SK-N-SH (cell line): ENCODE results near the gene LRRC56. TPM values are rescaled to one million over a fixed set of nuclear protein-coding genes. Genes with fewer than 3 reads are reported as not detected.

ENCODE experiments used
- CTCF ChIA-PET: fragments of 300-600, 350-600 bp; formaldehyde crosslinking; extraction: SDS; loops from one replicate; lab custom pipeline; 2021; lab: Yijun Ruan, JAX
- POLR2A ChIA-PET: fragments of 350-600 bp; sonication (Branson Sonifier 250); formaldehyde crosslinking; extraction: SDS; loops from one replicate; lab custom pipeline; 2020; ENCODE audit warnings: antibody characterized with exemption, inconsistent platforms; lab: Yijun Ruan, JAX
- DNase-seq: peaks from one replicate; pipeline ENCODE4 v3.0.0; 2012
- H2AFZ ChIP-seq: fragments of 200-600 bp; sonication (generic); 2 replicates; pipeline ENCODE4 v1.8.1; 2016; ENCODE audit warnings: antibody characterized with exemption, mild to moderate bottlenecking, low read depth
- H3F3A ChIP-seq: fragments of 200-600 bp; sonication (generic); replicated peaks from 2 replicates; pipeline ENCODE3; 2016; ENCODE audit warnings: antibody characterized with exemption, mild to moderate bottlenecking; ENCODE audit not compliant: insufficient read depth
- H3K27ac ChIP-seq, 2 experiments: fragments of 200-500 bp in 1 of 2; fragments of 200-600 bp in 1 of 2; sonication (Bioruptor generic) in 1 of 2; sonication (generic), shearing (Covaris generic) in 1 of 2; 2 replicates each; pipeline versions ENCODE4 v1.5.1 to v1.6.1; 2014 to 2016; ENCODE audit warnings: low read depth in 2 of 2, inconsistent platforms in 1 of 2, low read length in 1 of 2, mild to moderate bottlenecking in 1 of 2, mixed read lengths in 1 of 2
- H3K27me3 ChIP-seq: fragments of 200-600 bp; sonication (generic), shearing (Covaris generic); 2 replicates; pipeline ENCODE4 v1.6.1; 2016; ENCODE audit warnings: mixed run types; ENCODE audit not compliant: insufficient read depth
- H3K36me3 ChIP-seq, 2 experiments: fragments of 200-500 bp in 1 of 2; fragments of 200-600 bp in 1 of 2; sonication (Bioruptor generic) in 1 of 2; sonication (generic) in 1 of 2; replicated peaks in 1 of 2; 2 replicates each; pipeline versions ENCODE3 to v1.5.1; 2014 to 2016; ENCODE audit warnings: low read length in 1 of 2, mild to moderate bottlenecking in 1 of 2; ENCODE audit not compliant: insufficient read depth in 2 of 2, control insufficient read depth in 1 of 2
- H3K4me1 ChIP-seq, 2 experiments: fragments of 200-500 bp in 1 of 2; fragments of 200-600 bp in 1 of 2; sonication (Bioruptor generic) in 1 of 2; sonication (generic), shearing (Covaris generic) in 1 of 2; 2 replicates each; pipeline versions ENCODE4 v1.5.1 to v1.6.1; 2014 to 2016; ENCODE audit warnings: low read depth in 1 of 2, low read length in 1 of 2, mixed run types in 1 of 2; ENCODE audit not compliant: insufficient read depth in 2 of 2, control insufficient read depth in 1 of 2
- H3K4me2 ChIP-seq: fragments of 200-600 bp; sonication (generic), shearing (Covaris generic); 2 replicates; pipeline ENCODE4 v1.6.1; 2017; ENCODE audit warnings: mixed run types
- H3K4me3 ChIP-seq, 2 experiments: fragments of 200-500 bp in 1 of 2; fragments of 200-600 bp in 1 of 2; sonication (Bioruptor generic) in 1 of 2; sonication (generic), shearing (Covaris generic) in 1 of 2; 2 replicates each; pipeline versions ENCODE4 v1.5.1 to v1.8.1; 2014 to 2016; ENCODE audit warnings: low read depth in 2 of 2, inconsistent platforms in 1 of 2, low read length in 1 of 2, mild to moderate bottlenecking in 1 of 2, mixed read lengths in 1 of 2, moderate library complexity in 1 of 2
- H3K79me2 ChIP-seq: fragments of 200-600 bp; sonication (generic); 2 replicates; pipeline ENCODE4 v1.8.1; 2017; ENCODE audit warnings: mild to moderate bottlenecking; ENCODE audit not compliant: insufficient read depth
- H3K9ac ChIP-seq: fragments of 200-600 bp; sonication (generic); 2 replicates; pipeline ENCODE4 v1.6.1; 2017; ENCODE audit warnings: mixed run types
- H3K9me2 ChIP-seq: fragments of 200-600 bp; sonication (generic); 2 replicates; pipeline ENCODE4 v1.6.1; 2017; ENCODE audit warnings: mixed run types
- H3K9me3 ChIP-seq: fragments of 200-600 bp; sonication (generic); 2 replicates; pipeline ENCODE4 v1.6.1; 2017; ENCODE audit warnings: mixed run types, mild to moderate bottlenecking, moderate library complexity
- H4K20me1 ChIP-seq: fragments of 200-600 bp; sonication (generic); 2 replicates; pipeline ENCODE4 v1.6.1; 2017; ENCODE audit warnings: mild to moderate bottlenecking, mixed run types; ENCODE audit not compliant: insufficient read depth
- EP300 ChIP-seq, 2 experiments: IDR thresholded peaks; 2 replicates each; pipeline versions ENCODE4 v1.4.0 to v1.6.1; 2012; ENCODE audit warnings: borderline replicate concordance in 1 of 2, low read depth in 1 of 2, low read length in 1 of 2
- EZH2phosphoT487 ChIP-seq: fragments of 200-600 bp; sonication (generic); IDR thresholded peaks from 2 replicates; pipeline ENCODE4 v1.6.1; 2017; ENCODE audit warnings: low read depth, mixed run types, mild to moderate bottlenecking, antibody characterized with exemption, moderate library complexity, borderline replicate concordance
- JUND ChIP-seq: IDR thresholded peaks from 2 replicates; pipeline ENCODE4 v1.4.0; 2012
- MEF2A ChIP-seq: IDR thresholded peaks from 2 replicates; pipeline ENCODE4 v1.4.0; 2012; ENCODE audit warnings: low read depth, borderline replicate concordance
- POLR2AphosphoS5 ChIP-seq: IDR thresholded peaks from 2 replicates; pipeline ENCODE4 v1.6.1; 2012; ENCODE audit warnings: low read depth, low read length
- RAD21 ChIP-seq: IDR thresholded peaks from 2 replicates; pipeline ENCODE4 v1.6.1; 2012; ENCODE audit warnings: mild to moderate bottlenecking, low read length
- SIN3A ChIP-seq: IDR thresholded peaks from 2 replicates; pipeline ENCODE4 v1.6.1; 2012; ENCODE audit warnings: low read depth, mild to moderate bottlenecking, low read length, moderate library complexity, borderline replicate concordance
- TEAD4 ChIP-seq: IDR thresholded peaks from 2 replicates; pipeline ENCODE4 v1.4.0; 2012; ENCODE audit warnings: mild to moderate bottlenecking, borderline replicate concordance; ENCODE audit not compliant: insufficient read depth
- WGBS: methylation state at CpG from one replicate; pipeline ENCODE4 v1.1.6; 2017; ENCODE audit warnings: low lambda C conversion rate; 5-methylcytosine and 5-hydroxymethylcytosine counted together
- polyA plus RNA-seq, 3 experiments: library from polyadenylated mRNA; depleted of rRNA; stranded (reverse); fragments of >200 nt; gene quantifications; 2 replicates each; pipeline ENCODE4 v1.2.3, GENCODE V29; 2012
- TF ChIP-seq, protein P1 (sequence below): fragments of 150-350 bp; IDR thresholded peaks from 2 replicates; pipeline ENCODE4 v1.6.1; 2016; ENCODE audit warnings: mild to moderate bottlenecking, low read depth, low read length
- TF ChIP-seq, protein P2 (sequence below): IDR thresholded peaks from 2 replicates; pipeline ENCODE4 v1.4.0; 2012; ENCODE audit warnings: low read depth, borderline replicate concordance
- TF ChIP-seq, protein P3 (sequence below): IDR thresholded peaks from 2 replicates; pipeline ENCODE4 v1.4.0; 2012; ENCODE audit warnings: low read depth, borderline replicate concordance
- TF ChIP-seq, protein P4 (sequence below): IDR thresholded peaks from 2 replicates; pipeline ENCODE4; 2012

The LRRC56 gene
- polyA plus RNA-seq, 1 of the 3 experiments (the other 2 are of a cell fraction), result 1.2 TPM

DNA sequence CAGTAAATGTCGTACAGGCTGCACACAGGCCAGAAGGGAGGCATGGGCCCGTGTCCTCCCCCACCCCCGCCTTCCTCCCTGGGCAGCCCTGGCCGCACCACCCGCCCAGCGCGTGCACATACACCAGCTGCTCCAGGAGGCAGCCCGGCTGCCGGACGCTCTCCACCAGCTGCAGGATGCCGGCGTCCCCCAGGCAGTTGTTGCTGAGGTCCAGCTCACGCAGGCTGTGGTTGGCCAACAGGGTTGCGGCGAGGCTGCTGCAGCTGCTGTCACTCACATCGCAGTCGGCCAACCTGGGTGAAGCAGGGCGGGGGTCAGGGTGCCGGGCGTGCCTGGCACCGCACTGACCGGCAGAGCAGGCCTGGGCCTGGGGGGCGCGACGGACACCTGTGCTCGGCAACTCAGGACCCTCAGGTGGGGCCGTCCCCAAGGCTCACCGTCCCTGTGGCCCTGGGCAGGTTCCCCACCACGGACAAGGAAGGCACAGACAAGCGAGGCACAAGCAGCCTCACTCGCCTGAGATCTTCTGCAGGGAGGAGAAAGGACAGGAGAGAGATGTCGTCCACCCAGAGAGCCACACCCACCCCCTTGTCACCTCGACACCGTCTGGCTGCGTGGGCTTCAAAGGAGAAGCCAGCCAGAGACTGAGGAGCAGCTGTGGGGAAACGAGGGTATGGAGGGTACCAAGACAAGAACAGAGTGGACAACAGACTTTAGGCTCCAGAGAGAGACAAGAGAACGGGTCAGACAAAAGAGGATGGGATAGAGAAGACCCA, 42.4 kb upstream of the LRRC56 start:
- DNase-seq, result peak; percentile 44
- H3F3A ChIP-seq, result peaks cover 5% of the 10 kb centered on the region
- 98% methylated on average over 25 of the region's 37 CpGs for WGBS
- H3K36me3 ChIP-seq, result peaks cover 16 to 67% of the 10 kb centered on the region in 2 experiments
- TF ChIP-seq RAD21 (no peak), JUND (no peak), EP300 (IDR thresholded peaks at IDR 0.05; ENCODE audit: borderline replicate concordance in 1 of 2, low read depth in 1 of 2, low read length in 1 of 2) (no peak), TEAD4 (no peak), POLR2AphosphoS5 (no peak)
- TF ChIP-seq, protein P1, sequence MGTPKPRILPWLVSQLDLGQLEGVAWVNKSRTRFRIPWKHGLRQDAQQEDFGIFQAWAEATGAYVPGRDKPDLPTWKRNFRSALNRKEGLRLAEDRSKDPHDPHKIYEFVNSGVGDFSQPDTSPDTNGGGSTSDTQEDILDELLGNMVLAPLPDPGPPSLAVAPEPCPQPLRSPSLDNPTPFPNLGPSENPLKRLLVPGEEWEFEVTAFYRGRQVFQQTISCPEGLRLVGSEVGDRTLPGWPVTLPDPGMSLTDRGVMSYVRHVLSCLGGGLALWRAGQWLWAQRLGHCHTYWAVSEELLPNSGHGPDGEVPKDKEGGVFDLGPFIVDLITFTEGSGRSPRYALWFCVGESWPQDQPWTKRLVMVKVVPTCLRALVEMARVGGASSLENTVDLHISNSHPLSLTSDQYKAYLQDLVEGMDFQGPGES, result no peak
- TF ChIP-seq, protein P2, sequence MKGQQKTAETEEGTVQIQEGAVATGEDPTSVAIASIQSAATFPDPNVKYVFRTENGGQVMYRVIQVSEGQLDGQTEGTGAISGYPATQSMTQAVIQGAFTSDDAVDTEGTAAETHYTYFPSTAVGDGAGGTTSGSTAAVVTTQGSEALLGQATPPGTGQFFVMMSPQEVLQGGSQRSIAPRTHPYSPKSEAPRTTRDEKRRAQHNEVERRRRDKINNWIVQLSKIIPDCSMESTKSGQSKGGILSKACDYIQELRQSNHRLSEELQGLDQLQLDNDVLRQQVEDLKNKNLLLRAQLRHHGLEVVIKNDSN, result no peak
- H3K4me2 ChIP-seq, result no peak overlapping the region
- no peaks in the 10 kb centered on the region; a peak in 1 of 4 replicates for H3K4me1 ChIP-seq
- no peak overlapping the region for H3K4me3 ChIP-seq
- no peaks in the 10 kb centered on the region for H3K9me3 ChIP-seq
- H4K20me1 ChIP-seq, result no peaks in the 10 kb centered on the region
- no peaks in the 10 kb centered on the region for H3K27me3 ChIP-seq
- H3K9me2 ChIP-seq, result no peaks in the 10 kb centered on the region
- H3K79me2 ChIP-seq, result 0 out of 2 replicates have a peak, but pooled peaks cover 3% of the 10 kb centered on the region
- H3K27ac ChIP-seq, result no peak overlapping the region; a peak in 1 of 4 replicates
- CTCF ChIA-PET, result no interaction called here
- H2AFZ ChIP-seq, result no peak overlapping the region
- POLR2A ChIA-PET, result no interaction called here
- no peak overlapping the region for H3K9ac ChIP-seq

DNA sequence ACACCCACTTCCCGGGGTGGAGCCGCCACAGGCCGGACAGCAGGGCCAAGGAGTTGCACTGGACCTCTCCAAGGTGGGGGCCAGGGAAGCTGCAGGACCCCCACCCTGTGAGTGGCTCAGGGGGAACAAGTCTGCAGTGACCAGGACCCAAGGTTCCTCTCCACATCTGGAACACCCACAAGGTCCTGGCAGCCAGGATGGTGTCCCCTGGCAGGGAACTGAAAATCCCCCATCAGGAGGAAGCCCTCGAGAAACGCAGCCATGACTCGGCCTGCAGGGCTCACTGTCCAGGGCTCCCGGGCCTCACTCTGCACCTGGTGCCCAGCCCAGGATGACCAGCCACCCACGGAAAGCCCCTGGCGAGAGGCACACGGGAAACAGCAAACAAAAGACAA, 41.8 kb upstream of the LRRC56 start:
- Histone ChIP-seq H3K4me1 (no peaks in the 10 kb centered on the region; a peak in 1 of 4 replicates), H3K9me2 (no peaks in the 10 kb centered on the region), H3K36me3 (peaks cover 16 to 67% of the 10 kb centered on the region in 2 experiments), H2AFZ (no peak overlapping the region), H3K9ac (no peak overlapping the region), H3F3A (peaks cover 5% of the 10 kb centered on the region), H3K27me3 (no peaks in the 10 kb centered on the region), H3K4me2 (no peak overlapping the region), H3K9me3 (no peaks in the 10 kb centered on the region), H3K27ac (no peak overlapping the region; a peak in 1 of 4 replicates), H4K20me1 (no peaks in the 10 kb centered on the region), H3K79me2 (0 out of 2 replicates have a peak, but pooled peaks cover 3% of the 10 kb centered on the region), H3K4me3 (no peak overlapping the region)
- POLR2A ChIA-PET, result no interaction called here
- TF ChIP-seq SIN3A (no peak), MEF2A (no peak), EZH2phosphoT487 (no peak)
- TF ChIP-seq, protein P2, result no peak
- TF ChIP-seq, protein P3, sequence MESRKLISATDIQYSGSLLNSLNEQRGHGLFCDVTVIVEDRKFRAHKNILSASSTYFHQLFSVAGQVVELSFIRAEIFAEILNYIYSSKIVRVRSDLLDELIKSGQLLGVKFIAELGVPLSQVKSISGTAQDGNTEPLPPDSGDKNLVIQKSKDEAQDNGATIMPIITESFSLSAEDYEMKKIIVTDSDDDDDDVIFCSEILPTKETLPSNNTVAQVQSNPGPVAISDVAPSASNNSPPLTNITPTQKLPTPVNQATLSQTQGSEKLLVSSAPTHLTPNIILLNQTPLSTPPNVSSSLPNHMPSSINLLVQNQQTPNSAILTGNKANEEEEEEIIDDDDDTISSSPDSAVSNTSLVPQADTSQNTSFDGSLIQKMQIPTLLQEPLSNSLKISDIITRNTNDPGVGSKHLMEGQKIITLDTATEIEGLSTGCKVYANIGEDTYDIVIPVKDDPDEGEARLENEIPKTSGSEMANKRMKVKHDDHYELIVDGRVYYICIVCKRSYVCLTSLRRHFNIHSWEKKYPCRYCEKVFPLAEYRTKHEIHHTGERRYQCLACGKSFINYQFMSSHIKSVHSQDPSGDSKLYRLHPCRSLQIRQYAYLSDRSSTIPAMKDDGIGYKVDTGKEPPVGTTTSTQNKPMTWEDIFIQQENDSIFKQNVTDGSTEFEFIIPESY, result no peak
- TF ChIP-seq, protein P4, sequence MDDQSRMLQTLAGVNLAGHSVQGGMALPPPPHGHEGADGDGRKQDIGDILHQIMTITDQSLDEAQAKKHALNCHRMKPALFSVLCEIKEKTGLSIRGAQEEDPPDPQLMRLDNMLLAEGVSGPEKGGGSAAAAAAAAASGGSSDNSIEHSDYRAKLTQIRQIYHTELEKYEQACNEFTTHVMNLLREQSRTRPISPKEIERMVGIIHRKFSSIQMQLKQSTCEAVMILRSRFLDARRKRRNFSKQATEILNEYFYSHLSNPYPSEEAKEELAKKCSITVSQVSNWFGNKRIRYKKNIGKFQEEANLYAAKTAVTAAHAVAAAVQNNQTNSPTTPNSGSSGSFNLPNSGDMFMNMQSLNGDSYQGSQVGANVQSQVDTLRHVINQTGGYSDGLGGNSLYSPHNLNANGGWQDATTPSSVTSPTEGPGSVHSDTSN, result no peak
- DNase-seq, result no peak
- CTCF ChIA-PET, result no interaction called here
- 82% methylated on average over 7 of the region's 10 CpGs for WGBS
